Suprapubic skin (tissue), 4 donors: Measurements from ENCODE around the gene COL16A1.

ENCODE experiments used
- POLR2A ChIP-seq, 2 donors: fragments of 450-650 bp; IDR thresholded peaks; one replicate each; pipeline ENCODE4 v1.6.1; 2017; ENCODE audit warnings: antibody characterized with exemption in 2 of 2, mild to moderate bottlenecking in 2 of 2, moderate library complexity in 2 of 2
- POLR2AphosphoS5 ChIP-seq, 3 donors: sonication (generic); formaldehyde crosslinking; IDR thresholded peaks; one replicate each; pipeline ENCODE4 v1.6.1; 2017; ENCODE audit warnings: antibody characterized with exemption in 3 of 3
- TF ChIP-seq, protein P1 (sequence below), 2 donors: fragments of 200-600 bp in 1 of 2; fragments of 450-650 bp in 1 of 2; sonication (generic) in 1 of 2; IDR thresholded peaks; one replicate each; pipeline ENCODE4 v1.5.1; 2016 to 2019; ENCODE audit warnings: antibody characterized with exemption in 2 of 2, mild to moderate bottlenecking in 1 of 2, moderate library complexity in 1 of 2

DNA sequence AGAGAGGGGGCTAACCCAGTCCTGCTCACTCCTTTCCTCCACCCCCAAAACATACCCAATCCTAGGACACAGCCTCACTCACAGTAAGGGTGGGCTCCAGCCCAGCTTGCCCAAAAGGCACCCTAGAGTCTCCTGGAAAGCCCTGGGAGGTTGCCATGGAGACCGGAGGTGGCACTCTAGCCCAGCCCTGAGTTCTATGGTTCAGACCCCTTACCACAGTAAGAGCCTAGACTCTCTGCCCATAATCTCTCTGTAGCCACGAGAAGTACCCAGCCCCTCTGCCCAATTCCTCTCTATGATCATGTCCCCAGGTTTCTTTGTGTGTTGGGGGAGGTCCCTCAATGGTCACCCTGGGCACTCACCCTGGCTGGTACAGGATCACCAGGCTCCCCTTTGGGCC is 14.4 kb downstream of the COL16A1 start:
- TF ChIP-seq POLR2A (IDR thresholded peaks at IDR 0.05) (no peak), POLR2AphosphoS5 (IDR thresholded peaks at IDR 0.05) (no peak)
- TF ChIP-seq, protein P1, sequence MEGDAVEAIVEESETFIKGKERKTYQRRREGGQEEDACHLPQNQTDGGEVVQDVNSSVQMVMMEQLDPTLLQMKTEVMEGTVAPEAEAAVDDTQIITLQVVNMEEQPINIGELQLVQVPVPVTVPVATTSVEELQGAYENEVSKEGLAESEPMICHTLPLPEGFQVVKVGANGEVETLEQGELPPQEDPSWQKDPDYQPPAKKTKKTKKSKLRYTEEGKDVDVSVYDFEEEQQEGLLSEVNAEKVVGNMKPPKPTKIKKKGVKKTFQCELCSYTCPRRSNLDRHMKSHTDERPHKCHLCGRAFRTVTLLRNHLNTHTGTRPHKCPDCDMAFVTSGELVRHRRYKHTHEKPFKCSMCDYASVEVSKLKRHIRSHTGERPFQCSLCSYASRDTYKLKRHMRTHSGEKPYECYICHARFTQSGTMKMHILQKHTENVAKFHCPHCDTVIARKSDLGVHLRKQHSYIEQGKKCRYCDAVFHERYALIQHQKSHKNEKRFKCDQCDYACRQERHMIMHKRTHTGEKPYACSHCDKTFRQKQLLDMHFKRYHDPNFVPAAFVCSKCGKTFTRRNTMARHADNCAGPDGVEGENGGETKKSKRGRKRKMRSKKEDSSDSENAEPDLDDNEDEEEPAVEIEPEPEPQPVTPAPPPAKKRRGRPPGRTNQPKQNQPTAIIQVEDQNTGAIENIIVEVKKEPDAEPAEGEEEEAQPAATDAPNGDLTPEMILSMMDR (IDR thresholded peaks at IDR 0.05) = no peak
